Bronchial epithelial cell (primary cell): Measurements from ENCODE around the gene ZNF185. TPM values are rescaled to one million over a fixed set of nuclear protein-coding genes. Genes with fewer than 3 reads are reported as not detected.
"Not testable (repeated sequence)": the region's sequence is repeated elsewhere in the genome, so short reads cannot be mapped to it uniquely, and the experiment has no call there.

Experiments used
- DNase-seq: peaks from one replicate; pipeline ENCODE4 v3.0.0-alpha.2; 2010; ENCODE audit warnings: low read depth
- FAIRE-seq: peaks from 2 replicates; lab custom pipeline; 2011; peaks lifted over from hg19 to GRCh38; lab: Jason Lieb, UNC
- H3K27me3 ChIP-seq: 2 replicates; pipeline ENCODE4 v1.5.1; 2011; ENCODE audit warnings: low read length; ENCODE audit not compliant: control insufficient read depth, insufficient read depth
- H3K36me3 ChIP-seq: 2 replicates; pipeline ENCODE4 v1.5.1; 2011; ENCODE audit warnings: low read length; ENCODE audit not compliant: control insufficient read depth, insufficient read depth
- H3K4me3 ChIP-seq: 2 replicates; pipeline ENCODE4 v1.5.1; 2011; ENCODE audit warnings: mild to moderate bottlenecking, low read depth, low read length, control low read depth
- CTCF ChIP-seq: IDR thresholded peaks from 2 replicates; pipeline ENCODE4 v1.5.1; 2011; ENCODE audit warnings: mild to moderate bottlenecking, moderate library complexity, low read length, control low read depth, inconsistent platforms; ENCODE audit not compliant: insufficient read depth, severe bottlenecking
- total RNA-seq: library from RNA; depleted of rRNA; stranded (reverse); fragments of >200 nt; gene quantifications from 2 replicates; pipeline ENCODE4 v1.2.1, GENCODE V29; 2014

The ZNF185 gene
- total RNA-seq, 1 donor from 2014 or later: 93.5 TPM

GRCh38 chrX:152907084-152907651 is 9.3 kb downstream of the ZNF185 start:
- no peak for TF ChIP-seq CTCF
- DNase-seq (no peak), FAIRE-seq (no peak)
- H3K36me3 ChIP-seq: peaks cover 16% of the 10 kb centered on the region
- no peaks in the 10 kb centered on the region for H3K27me3 ChIP-seq
- no peak overlapping the region for H3K4me3 ChIP-seq

DNA sequence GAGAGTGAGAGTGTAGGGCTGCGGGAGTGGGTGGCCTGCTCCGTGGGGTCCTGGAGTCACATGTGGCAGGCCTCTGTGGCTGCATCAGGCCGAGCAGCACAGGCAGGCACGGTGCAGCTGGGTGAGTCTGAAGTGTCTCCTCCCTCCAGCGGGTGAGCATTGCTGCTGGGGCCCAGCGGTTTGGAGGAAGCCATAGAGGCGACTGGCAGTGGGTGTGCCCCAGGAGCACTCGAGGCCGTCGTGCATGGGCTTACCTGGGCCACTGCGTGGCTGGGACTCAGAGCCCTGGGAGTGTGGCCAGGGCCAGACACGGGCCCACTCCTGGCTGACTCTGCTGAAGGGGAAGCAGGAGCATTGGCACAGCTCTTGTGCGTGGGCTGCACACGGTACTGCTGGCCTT is 10.6 kb downstream of the ZNF185 start:
- no peak for FAIRE-seq
- Histone ChIP-seq H3K36me3 (peaks cover 17% of the 10 kb centered on the region), H3K27me3 (no peaks in the 10 kb centered on the region), H3K4me3 (no peak overlapping the region)
- no peak for DNase-seq
- TF ChIP-seq CTCF: no peak

- not testable (repeated sequence) for H3K4me3 ChIP-seq, H3K27me3 ChIP-seq, DNase-seq, FAIRE-seq
- H3K36me3 ChIP-seq: peaks cover 16% of the 10 kb centered on the region
These were observed 12.2 kb downstream of the ZNF185 start for GRCh38 chrX:152910018-152910417.

DNA sequence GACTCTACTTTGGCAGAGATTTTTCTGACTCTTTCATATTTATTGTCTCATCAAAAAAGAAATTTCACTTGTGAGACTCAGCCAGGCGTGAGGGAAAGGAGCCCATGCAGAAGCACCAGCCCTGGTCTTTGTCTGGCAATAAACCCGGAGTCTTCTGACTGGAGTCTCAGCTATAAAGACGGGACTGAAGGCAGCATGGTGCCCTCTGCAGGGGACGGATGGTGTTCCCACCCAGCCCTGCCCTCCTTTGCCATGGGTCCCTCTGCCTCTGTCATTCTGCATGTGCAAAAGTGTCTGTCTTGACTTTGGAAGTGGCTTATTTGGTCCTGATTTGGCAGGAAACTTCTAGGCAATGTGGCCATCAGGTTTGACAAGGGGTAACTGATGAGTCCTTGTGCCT is 14.2 kb downstream of the ZNF185 start:
- FAIRE-seq (no peak), DNase-seq (no peak)
- Histone ChIP-seq H3K4me3 (no peak overlapping the region), H3K27me3 (no peaks in the 10 kb centered on the region), H3K36me3 (peaks cover 17% of the 10 kb centered on the region)
- peak; percentile 8 for TF ChIP-seq CTCF

GRCh38 chrX:152912641-152913040 is 14.8 kb downstream of the ZNF185 start:
- Histone ChIP-seq H3K4me3 (no peak overlapping the region), H3K36me3 (peaks cover 17% of the 10 kb centered on the region), H3K27me3 (no peaks in the 10 kb centered on the region)
- FAIRE-seq: no peak
- DNase-seq: no peak
- no peak for TF ChIP-seq CTCF

GRCh38 chrX:152913346-152913745 is 15.5 kb downstream of the ZNF185 start:
- Histone ChIP-seq H3K4me3 (no peak overlapping the region), H3K27me3 (no peaks in the 10 kb centered on the region), H3K36me3 (peaks cover 21% of the 10 kb centered on the region)
- FAIRE-seq (no peak), DNase-seq (no peak)
- no peak for TF ChIP-seq CTCF
